HG03045 (cell line): ENCODE results near the gene PHC1.

Source experiments
- ATAC-seq: cut with Tn5 transposase; IDR thresholded peaks from one replicate; pipeline ENCODE4 v1.9.1; 2021; ENCODE audit warnings: mild to moderate bottlenecking, moderate library complexity; ENCODE audit not compliant: unreplicated experiment

PHC1 gene

DNA sequence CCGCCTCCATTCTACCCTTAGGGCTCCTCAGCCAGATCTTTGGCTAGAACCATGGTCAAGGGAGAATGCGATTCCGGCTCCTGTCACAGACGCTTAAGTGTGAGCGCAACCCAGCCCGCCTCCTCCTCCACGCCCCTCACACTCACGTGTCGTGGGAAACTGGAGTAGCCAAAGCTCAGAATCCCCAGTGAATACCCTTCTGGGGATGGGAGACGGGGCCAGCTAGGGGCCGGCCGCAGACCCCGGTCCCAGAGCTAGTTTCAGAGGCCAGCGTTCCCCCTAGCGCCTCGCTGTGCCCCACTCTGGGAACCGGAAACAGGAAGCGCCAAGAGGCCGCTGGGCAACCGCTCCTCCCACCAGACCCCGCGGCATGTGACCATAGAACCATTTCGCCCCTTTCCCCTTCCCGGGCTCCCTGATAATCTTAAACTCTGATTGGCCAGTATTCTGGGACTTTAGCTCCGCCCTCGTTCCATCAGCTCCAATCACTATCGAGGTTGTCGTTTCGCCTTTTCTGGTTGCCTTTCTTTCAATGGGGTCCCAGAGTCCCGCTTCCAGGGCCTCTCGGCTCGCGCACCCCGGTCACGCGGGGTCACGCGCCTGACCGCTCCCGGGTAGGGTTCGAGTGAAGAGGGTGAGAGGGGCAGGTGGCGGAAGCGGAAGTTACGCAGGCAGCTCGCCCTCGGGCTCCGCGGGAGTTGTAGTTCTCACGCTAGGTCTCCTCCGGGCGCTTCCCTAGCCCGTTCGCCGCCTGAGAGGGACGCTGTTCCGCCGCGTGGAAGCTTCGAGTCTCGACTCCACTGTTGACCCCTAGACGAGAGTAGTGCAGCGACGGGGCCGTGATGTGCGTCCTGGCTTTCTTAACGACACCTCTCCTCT, 35.3 kb downstream of the PHC1 start, which contains the start of gene M6PR:
Gene M6PR (minus strand): TSS at position 304 of the 879 bp plus-strand sequence. CDS start 3,241 bp downstream, outside the sequence.
- ATAC-seq, result peak; percentile 88

DNA sequence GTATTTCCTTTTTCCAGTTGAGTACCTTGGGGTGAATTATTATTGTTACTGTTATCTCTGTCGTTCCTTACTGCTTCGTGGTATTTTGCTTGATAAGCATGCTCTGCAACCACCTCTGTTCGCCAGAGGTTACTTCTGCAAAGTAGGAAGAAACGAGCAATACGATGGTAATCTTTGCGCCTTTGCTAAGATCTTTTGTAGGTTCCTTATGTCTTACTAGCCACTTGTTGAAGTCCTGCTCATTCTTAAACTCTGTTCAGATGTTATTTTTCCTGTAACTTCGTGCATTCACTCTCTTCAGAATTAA, 35.9 kb downstream of the PHC1 start:
- ATAC-seq, result peak; percentile 12

- no peak for ATAC-seq
Observed at GRCh38 chr12:8950702-8951478, 36.6 kb downstream of the PHC1 start.

DNA sequence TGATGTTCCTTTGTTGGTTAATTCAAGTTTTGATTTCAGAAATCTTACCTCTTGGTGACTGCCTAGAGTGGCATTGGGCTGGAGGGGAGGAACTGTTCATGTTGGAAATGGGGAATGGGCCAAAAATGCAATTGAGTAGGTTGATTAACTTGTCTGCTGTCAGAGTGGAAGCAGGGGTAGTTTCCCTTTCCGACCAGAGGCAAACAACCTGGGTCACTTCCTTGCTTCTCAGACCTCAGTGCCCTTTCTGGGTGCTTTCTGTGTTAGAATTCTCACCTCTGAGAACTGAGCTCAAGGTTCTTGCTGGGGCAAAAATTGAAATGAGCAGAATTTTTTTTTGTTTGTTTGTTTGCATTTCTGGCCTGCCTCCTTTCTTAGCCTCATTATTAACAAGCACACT, 37.4 kb downstream of the PHC1 start:
- ATAC-seq, result no peak

GRCh38 chr12:8953773-8954402, 39.6 kb downstream of the PHC1 start:
- ATAC-seq, result no peak

DNA sequence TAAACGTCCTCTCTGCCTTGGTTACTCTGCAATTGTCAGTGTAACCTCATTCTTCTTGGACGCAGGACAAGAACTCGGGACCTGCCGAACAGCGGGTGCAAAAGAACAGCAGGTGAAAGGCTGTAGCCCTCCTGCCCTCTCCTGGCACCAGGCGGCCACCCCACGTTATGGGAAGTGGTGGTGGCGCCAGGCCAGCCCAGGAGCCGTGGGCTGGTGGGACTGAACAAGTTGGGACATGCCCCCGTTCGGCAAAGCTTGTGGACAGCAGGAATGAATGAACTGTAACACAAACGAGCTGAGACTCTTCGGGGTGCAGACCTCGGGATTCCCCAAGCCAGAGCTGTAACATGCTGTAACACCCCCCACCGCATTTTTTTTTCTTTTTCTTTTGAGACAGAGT, 41.8 kb downstream of the PHC1 start:
- ATAC-seq, result no peak

- ATAC-seq, result no peak
Observed at GRCh38 chr12:8956772-8957171, 42.5 kb downstream of the PHC1 start.

DNA sequence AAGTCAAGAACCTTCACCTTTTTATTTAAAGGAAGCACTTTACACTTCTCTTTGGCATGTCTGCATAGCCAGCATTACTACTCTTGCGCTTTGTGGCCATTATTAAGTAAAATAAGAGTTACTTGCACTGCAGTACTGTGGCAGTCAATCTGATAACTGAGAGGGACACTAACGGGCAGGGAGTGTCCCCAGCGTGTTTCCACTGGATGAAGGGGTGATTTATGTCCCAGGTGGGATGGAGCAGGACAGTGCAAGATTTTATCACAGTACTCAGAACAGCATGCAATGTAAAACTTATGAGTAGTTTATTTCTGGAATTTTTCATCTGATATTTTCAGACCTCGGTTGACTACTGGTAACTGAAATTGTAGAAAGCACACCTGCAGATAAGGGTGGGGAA, 43.3 kb downstream of the PHC1 start:
- ATAC-seq, result no peak

DNA sequence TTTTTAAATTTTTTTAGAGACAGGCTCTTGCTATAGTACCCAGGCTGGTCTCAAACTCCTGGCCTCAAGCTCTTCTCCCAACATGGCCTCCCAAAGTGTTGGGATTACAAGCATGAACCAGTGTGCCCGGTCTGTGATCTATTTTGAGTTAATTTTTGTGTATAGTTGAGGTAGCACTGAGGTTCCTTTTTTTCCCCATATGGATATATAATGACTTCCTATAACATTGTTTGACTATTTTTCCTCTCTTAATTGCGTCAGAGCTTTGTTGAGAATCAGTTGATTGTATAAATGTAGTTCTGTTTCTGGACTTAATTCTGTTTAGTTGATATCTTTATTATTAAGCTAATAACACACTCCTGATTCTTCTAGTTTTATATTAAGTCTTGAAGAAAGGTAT, 43.8 kb downstream of the PHC1 start:
- no peak for ATAC-seq

GRCh38 chr12:8960176-8960575, 45.9 kb downstream of the PHC1 start:
- ATAC-seq, result no peak

DNA sequence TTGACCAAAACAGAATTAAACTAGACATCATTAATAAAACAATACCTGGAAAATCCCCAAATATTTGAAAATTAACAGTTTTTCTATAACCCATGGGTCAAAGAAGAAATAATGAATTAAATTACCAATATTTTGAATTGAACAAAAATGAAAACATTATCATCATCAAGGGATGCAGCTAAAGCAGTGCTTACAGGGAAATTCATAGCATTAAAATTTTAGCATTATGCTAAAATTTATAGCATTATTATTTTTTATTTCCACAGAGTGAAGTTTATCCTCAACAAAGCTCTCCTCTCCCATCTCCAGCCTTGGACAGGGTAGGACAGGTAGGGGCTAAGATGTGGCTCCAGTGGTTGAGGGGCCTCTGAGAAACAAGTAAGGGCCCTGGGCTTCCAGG, 54.5 kb downstream of the PHC1 start:
- ATAC-seq, result no peak

DNA sequence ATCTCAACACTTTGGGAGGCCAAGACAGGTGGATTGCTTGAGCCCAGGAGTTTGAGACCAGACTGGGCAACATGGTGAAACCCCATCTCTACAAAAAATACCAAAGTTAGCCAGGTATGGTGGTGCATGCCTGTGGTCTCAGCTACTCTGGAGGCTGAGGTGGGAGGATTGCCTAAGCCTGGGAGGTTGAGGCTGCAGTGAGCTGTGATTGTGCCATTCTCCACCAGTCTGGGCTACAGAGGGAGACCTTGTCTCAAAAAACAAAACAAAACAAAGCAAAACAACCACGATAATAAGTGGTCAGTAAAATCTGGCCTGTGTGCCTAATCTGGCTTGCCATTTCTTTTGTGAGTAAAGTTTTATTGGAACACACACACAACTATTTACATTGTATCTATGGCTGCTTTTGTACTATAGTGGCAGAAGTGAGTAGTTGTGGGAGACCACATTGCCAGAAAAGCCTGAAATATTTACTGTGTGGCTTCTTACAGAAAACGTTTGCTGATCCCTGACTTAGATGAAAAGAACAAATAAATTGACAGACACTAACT, 55.6 kb downstream of the PHC1 start:
- ATAC-seq, result no peak

- no peak for ATAC-seq
Observed at GRCh38 chr12:8970432-8970831, 56.1 kb downstream of the PHC1 start.

DNA sequence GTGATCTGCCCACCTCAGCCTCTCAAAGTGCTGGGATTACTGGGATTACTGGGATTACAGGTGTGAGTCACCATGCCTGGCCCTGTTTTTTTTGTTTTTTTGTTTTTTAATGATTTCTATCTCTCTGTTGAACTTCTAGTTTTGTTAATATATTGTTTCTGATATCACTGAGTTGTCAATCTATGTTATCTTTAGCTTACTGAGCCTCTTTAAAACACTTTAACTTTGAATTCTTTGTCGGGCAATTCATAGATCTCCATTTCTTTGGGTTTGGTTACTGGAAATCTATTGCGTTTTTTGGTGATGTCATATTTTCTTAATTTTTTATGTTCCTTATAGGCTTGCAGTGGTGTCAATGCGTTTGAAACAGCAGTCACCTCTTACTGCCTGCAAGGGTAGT, 65.8 kb downstream of the PHC1 start:
- no peak for ATAC-seq

- no peak for ATAC-seq
Observed at GRCh38 chr12:8985213-8985754, 71.0 kb downstream of the PHC1 start.

DNA sequence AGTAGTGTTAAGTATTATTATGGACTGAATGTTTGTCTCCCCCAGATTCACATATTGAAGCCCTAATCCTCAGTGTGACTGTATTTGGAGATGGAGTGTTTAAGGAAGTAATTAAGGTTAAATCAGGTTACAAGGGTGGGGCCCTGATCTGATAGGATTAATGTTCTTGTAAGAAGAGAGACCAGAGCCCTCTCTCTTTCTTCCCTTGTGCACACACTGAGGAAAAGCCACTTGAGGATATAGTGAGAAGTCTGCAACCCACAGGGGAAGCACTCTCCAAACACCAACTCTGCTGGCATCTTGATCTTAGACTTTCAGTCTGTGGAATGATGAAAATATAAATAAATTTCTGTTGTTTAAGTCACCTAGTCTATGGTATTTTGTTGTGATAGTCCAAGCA, 72.9 kb downstream of the PHC1 start:
- no peak for ATAC-seq

DNA sequence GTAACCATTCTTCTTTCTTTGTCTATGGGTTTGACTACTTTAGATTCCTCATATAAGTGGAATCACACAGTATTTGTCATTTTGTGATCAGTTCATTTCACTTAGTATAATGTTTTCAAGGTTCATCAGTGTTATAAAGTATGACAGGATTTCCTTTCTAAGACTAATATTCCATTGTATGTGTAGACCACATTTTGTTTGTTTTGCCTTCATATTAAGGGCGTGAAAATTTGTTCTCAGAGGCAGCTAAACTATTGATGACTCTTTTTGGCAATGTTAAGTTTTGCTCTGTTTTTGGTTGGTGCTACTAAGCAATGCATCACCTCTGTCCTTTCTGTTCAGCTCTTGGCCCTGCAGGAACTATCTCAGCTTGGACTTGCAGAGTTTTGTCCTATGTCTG, 73.4 kb downstream of the PHC1 start:
- ATAC-seq, result no peak

DNA sequence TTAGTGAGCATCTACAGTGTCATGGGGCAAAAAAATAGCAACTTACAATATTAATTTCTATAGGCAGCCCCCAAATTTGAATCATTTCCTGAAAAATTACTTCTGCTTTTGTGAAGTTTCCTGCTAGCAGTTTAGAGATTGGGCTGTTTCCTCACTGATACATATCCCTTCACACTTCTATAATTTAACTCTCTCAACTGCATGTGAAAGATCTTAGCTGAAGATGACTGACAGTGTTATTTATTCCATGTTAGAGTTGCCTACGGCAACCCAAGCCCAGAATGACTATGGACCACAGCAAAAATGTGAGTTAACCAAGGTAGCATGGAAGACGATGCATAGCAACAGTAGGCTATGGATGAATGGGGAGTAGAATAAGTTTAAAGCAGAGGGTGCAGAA, 75.1 kb downstream of the PHC1 start, which contains the start of gene KLRG1:
Gene KLRG1 (plus strand): TSS at position 134 of the 400 bp plus-strand sequence. CDS start 90 bp downstream, at position 224.
- no peak for ATAC-seq
